ENCODE measurements around the gene FOSB.

Gene FOSB

GRCh38 chr19:45484273-45484945 lies 16.6 kb downstream of the FOSB start:
- no peak for TF ChIP-seq CTCF (IDR thresholded peaks at IDR 0.05; ENCODE audit: low read depth, low read length, missing control alignments)

GRCh38 chr19:45485305-45486077 lies 17.7 kb downstream of the FOSB start:
- H3K4me3 ChIP-seq (ENCODE audit: low read depth, low read length) = peak overlapping the region; percentile 67
- peak; percentile 92 for DNase-seq (ENCODE audit: low read depth)
- peak; percentile 99 for TF ChIP-seq CTCF (IDR thresholded peaks at IDR 0.05; ENCODE audit: low read depth, low read length, missing control alignments)

More at GRCh38 chr19:45484273-45484945, 16.6 kb downstream of the FOSB start:
- no peak for DNase-seq (ENCODE audit: low read depth)
- no peak overlapping the region for H3K4me3 ChIP-seq (ENCODE audit: low read depth, low read length)

GRCh38 chr19:45488708-45489107 lies 20.9 kb downstream of the FOSB start:
- H3K4me3 ChIP-seq (ENCODE audit: low read depth, low read length) = no peak overlapping the region
- no peak for TF ChIP-seq CTCF (IDR thresholded peaks at IDR 0.05; ENCODE audit: low read depth, low read length, missing control alignments)
- no peak for DNase-seq (ENCODE audit: low read depth)

GRCh38 chr19:45489216-45489855 lies 21.5 kb downstream of the FOSB start:
- no peak for TF ChIP-seq CTCF (IDR thresholded peaks at IDR 0.05; ENCODE audit: low read depth, low read length, missing control alignments)
- DNase-seq (ENCODE audit: low read depth) = no peak
- H3K4me3 ChIP-seq (ENCODE audit: low read depth, low read length) = no peak overlapping the region

- TF ChIP-seq CTCF (IDR thresholded peaks at IDR 0.05; ENCODE audit: low read depth, low read length, missing control alignments) = no peak
- H3K4me3 ChIP-seq (ENCODE audit: low read depth, low read length) = peak overlapping the region; percentile 66
These were observed 24.4 kb downstream of the FOSB start for GRCh38 chr19:45492137-45492626.

GRCh38 chr19:45492627-45493470 lies 25.1 kb downstream of the FOSB start:
- H3K4me3 ChIP-seq (ENCODE audit: low read depth, low read length) = peak overlapping the region; percentile 66
- TF ChIP-seq CTCF (IDR thresholded peaks at IDR 0.05; ENCODE audit: low read depth, low read length, missing control alignments) = no peak
- DNase-seq (ENCODE audit: low read depth) = no peak

More at GRCh38 chr19:45492137-45492626, 24.4 kb downstream of the FOSB start:
- DNase-seq (ENCODE audit: low read depth) = no peak

Data from GM12864 (cell line).